Measurements from ENCODE around the gene RPA3. TPM values are rescaled to one million over a fixed set of nuclear protein-coding genes. Genes with fewer than 3 reads are reported as not detected.

RPA3 gene
- total RNA-seq, 4 donors from 2014 or later, result 8.3 to 15.6 (median 10.3) TPM

GRCh38 chr7:7607010-7607409 is 111.4 kb downstream of the RPA3 start:
- TF ChIP-seq, protein P1, sequence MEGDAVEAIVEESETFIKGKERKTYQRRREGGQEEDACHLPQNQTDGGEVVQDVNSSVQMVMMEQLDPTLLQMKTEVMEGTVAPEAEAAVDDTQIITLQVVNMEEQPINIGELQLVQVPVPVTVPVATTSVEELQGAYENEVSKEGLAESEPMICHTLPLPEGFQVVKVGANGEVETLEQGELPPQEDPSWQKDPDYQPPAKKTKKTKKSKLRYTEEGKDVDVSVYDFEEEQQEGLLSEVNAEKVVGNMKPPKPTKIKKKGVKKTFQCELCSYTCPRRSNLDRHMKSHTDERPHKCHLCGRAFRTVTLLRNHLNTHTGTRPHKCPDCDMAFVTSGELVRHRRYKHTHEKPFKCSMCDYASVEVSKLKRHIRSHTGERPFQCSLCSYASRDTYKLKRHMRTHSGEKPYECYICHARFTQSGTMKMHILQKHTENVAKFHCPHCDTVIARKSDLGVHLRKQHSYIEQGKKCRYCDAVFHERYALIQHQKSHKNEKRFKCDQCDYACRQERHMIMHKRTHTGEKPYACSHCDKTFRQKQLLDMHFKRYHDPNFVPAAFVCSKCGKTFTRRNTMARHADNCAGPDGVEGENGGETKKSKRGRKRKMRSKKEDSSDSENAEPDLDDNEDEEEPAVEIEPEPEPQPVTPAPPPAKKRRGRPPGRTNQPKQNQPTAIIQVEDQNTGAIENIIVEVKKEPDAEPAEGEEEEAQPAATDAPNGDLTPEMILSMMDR (IDR thresholded peaks at IDR 0.05), result no peak
- TF ChIP-seq POLR2A (IDR thresholded peaks at IDR 0.05), result no peak
- DNase-seq (ENCODE audit: low spot score in 2 of 2), result no peak
- intact Hi-C loops (cut with DNase I; ENCODE audit: low total_unique reads), result no loop called here
- no peak overlapping the region for H3K4me3 ChIP-seq (ENCODE audit: low read depth, poor library complexity, severe bottlenecking)
- 54 to 55% methylated on average over 3 of the region's 3 CpGs for WGBS, 2 donors

DNA sequence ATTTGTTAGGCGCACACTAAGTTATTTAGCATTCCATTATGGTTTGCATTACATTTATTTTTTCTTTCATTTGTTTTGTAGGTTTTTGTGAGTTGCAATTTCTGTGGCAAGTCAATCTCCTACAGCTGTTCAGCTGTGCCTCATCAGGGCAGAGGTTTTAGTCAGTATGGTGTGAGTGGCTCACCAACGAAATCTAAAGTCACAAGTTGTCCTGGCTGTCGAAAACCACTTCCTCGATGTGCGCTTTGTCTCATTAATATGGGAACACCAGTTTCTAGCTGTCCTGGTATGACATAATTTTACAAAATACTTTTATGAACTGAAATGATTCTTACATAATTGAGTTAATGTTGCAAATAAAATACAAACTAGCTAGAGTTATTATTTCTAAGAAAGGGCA is 122.2 kb downstream of the RPA3 start:
- DNase-seq (ENCODE audit: low spot score in 2 of 2), result no peak
- no peak for TF ChIP-seq POLR2A (IDR thresholded peaks at IDR 0.05)
- TF ChIP-seq, protein P1 (IDR thresholded peaks at IDR 0.05), result no peak
- 80 to 87% methylated on average over 5 of the region's 5 CpGs for WGBS, 2 donors
- intact Hi-C loops (cut with DNase I; ENCODE audit: low total_unique reads), result loop anchor here (10.0 kb wide), 1 partner anchor 619 kb away; no protein-coding TSS in a partner anchor
- H3K4me3 ChIP-seq (ENCODE audit: low read depth, poor library complexity, severe bottlenecking), result no peak overlapping the region

- no peak overlapping the region for H3K4me3 ChIP-seq (ENCODE audit: low read depth, poor library complexity, severe bottlenecking)
- intact Hi-C loops (cut with DNase I; ENCODE audit: low total_unique reads), result loop anchor here (10.0 kb wide), 1 partner anchor 619 kb away; no protein-coding TSS in a partner anchor
- 72 to 78% methylated on average over 1 of the region's 1 CpG for WGBS, 2 donors
- TF ChIP-seq, protein P1 (IDR thresholded peaks at IDR 0.05), result no peak
- no peak for TF ChIP-seq POLR2A (IDR thresholded peaks at IDR 0.05)
- DNase-seq (ENCODE audit: low spot score in 2 of 2), result no peak
Observed at GRCh38 chr7:7595451-7595850, 123.0 kb downstream of the RPA3 start.

Other genes starting within 250 kb of the RPA3 start
- gene COL28A1, start 182.7 kb downstream of the RPA3 start, total RNA-seq, result 10 to 100 TPM in 1 of 4 donors, 1 to 10 TPM in 3; 1.6 to 10.5 (median 3.2) TPM
- 10 to 100 TPM; 37.6 to 65.6 (median 52.3) TPM for gene MIOS, start 151.7 kb downstream of the RPA3 start, total RNA-seq
- gene UMAD1, start 77.9 kb downstream of the RPA3 start, total RNA-seq, result 10 to 100 TPM; 12.3 to 26.1 (median 13.2) TPM

Data from lower leg skin (tissue), 4 donors.